HL-60 (cell line): ENCODE measurements around the gene MRPL9.

Source experiments
- GABPA ChIP-seq: IDR thresholded peaks from 2 replicates; pipeline ENCODE4 v1.6.1; 2012; ENCODE audit warnings: low read depth
- POLR2AphosphoS5 ChIP-seq: IDR thresholded peaks from 2 replicates; pipeline ENCODE4 v1.6.1; 2012; ENCODE audit warnings: low read depth
- REST ChIP-seq: IDR thresholded peaks from 2 replicates; pipeline ENCODE4 v1.6.1; 2012; ENCODE audit warnings: low read depth; ENCODE audit not compliant: insufficient replicate concordance
- TF ChIP-seq, protein P1 (sequence below): IDR thresholded peaks from one replicate; pipeline ENCODE4 v1.5.1; 2011; ENCODE audit warnings: low read length, control low read depth, inconsistent platforms; ENCODE audit not compliant: insufficient read depth

- TF ChIP-seq, protein P1, sequence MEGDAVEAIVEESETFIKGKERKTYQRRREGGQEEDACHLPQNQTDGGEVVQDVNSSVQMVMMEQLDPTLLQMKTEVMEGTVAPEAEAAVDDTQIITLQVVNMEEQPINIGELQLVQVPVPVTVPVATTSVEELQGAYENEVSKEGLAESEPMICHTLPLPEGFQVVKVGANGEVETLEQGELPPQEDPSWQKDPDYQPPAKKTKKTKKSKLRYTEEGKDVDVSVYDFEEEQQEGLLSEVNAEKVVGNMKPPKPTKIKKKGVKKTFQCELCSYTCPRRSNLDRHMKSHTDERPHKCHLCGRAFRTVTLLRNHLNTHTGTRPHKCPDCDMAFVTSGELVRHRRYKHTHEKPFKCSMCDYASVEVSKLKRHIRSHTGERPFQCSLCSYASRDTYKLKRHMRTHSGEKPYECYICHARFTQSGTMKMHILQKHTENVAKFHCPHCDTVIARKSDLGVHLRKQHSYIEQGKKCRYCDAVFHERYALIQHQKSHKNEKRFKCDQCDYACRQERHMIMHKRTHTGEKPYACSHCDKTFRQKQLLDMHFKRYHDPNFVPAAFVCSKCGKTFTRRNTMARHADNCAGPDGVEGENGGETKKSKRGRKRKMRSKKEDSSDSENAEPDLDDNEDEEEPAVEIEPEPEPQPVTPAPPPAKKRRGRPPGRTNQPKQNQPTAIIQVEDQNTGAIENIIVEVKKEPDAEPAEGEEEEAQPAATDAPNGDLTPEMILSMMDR, result no peak
- TF ChIP-seq POLR2AphosphoS5 (no peak), REST (no peak), GABPA (no peak)
Measured at GRCh38 chr1:151782741-151783140, 19.4 kb upstream of the MRPL9 start.
